AG09319 (cell line): Measurements from ENCODE around the gene TASP1.

Source experiments
- DNase-seq: peaks from one replicate; pipeline ENCODE4 v3.0.0-alpha.2; 2010; ENCODE audit warnings: low read depth; ENCODE audit errors: extremely low read depth
- CTCF ChIP-seq: IDR thresholded peaks from 2 replicates; pipeline ENCODE4 v1.5.1; 2011; ENCODE audit warnings: low read depth, mild to moderate bottlenecking, inconsistent platforms, low read length, moderate library complexity

Gene TASP1

GRCh38 chr20:13449868-13450434 lies 188.8 kb downstream of the TASP1 start:
- no peak for TF ChIP-seq CTCF
- no peak for DNase-seq

GRCh38 chr20:13447385-13448180 lies 191.1 kb downstream of the TASP1 start:
- TF ChIP-seq CTCF = no peak
- no peak for DNase-seq

- no peak for TF ChIP-seq CTCF
- DNase-seq = no peak
Observed at GRCh38 chr20:13443690-13444089, 195.0 kb downstream of the TASP1 start.

- TF ChIP-seq CTCF = no peak
- no peak for DNase-seq
Observed at GRCh38 chr20:13442986-13443385, 195.7 kb downstream of the TASP1 start.

GRCh38 chr20:13441388-13441787 lies 197.3 kb downstream of the TASP1 start:
- no peak for DNase-seq
- no peak for TF ChIP-seq CTCF

- no peak for DNase-seq
- no peak for TF ChIP-seq CTCF
Observed at GRCh38 chr20:13436530-13436929, 202.2 kb downstream of the TASP1 start.

- no peak for TF ChIP-seq CTCF
- DNase-seq = no peak
Observed at GRCh38 chr20:13432126-13432525, 206.6 kb downstream of the TASP1 start.
